ENCODE data around the gene PITPNM3. TPM values are rescaled to one million over a fixed set of nuclear protein-coding genes. Genes with fewer than 3 reads are reported as not detected.

The PITPNM3 gene
- total RNA-seq, 1 experiment from 2014 or later = 4.2 TPM

DNA sequence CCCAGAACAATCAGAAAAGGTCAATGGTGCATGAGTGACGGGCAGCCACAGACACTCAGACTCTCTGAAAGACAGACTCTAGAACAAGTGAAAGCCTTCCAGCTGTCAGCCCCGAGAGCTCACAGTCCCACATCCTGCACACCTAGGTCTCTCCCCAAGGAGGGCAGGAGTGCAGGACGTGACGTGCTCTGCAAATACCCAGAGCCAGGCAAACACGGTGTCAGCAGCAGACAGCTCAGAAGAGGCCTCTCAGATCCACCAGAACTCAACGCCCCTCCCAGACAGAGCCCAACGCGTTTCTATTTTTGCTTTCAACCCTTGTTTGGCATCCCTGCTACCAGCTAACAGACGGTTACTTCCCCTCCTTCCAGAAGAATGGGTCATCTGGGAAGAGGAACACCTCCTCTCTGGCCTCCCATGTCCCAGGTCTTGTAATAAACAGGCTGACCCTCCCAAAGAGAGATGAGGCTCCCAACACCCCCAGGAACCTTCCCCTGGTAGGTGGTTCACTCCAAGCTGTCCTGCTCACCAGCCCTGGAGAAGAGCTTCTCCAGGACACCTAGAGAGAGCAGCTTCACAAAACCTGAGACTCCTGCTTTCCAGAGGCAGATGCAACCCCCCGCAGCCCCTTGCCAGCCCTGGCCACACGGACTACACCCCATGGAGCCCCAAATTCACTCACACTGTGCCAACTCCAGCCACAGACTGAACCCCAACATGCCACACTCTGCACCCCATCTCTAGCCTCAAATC is 7.6 kb downstream of the PITPNM3 start:
- intact Hi-C loops (cut with micrococcal nuclease) = no loop called here
- no peaks in the 10 kb centered on the region for H3K79me2 ChIP-seq (ENCODE audit: insufficient read depth, low read length)
- no peak overlapping the region for H3K9ac ChIP-seq (ENCODE audit: low read length)
- H4K20me1 ChIP-seq (ENCODE audit: insufficient read depth) = no peaks in the 10 kb centered on the region
- H3K4me3 ChIP-seq (replicated peaks in 1 of 2; ENCODE audit: low read depth in 1 of 2, low read length in 2 of 2) = no peak overlapping the region
- H2AFZ ChIP-seq (ENCODE audit: low read depth, low read length, poor library complexity, severe bottlenecking) = no peak overlapping the region
- H3K36me3 ChIP-seq (ENCODE audit: control insufficient read depth in 1 of 2, insufficient read depth in 2 of 2, low read length in 2 of 2) = no peaks in the 10 kb centered on the region
- ChIA-PET RAD21 (ENCODE audit: low non-redundant PET in 1 of 2, low total read pairs in 2 of 2, uncharacterized antibody in 2 of 2, unreplicated experiment in 2 of 2) (interaction anchor here in 1 of 2 experiments (0.6 kb wide), 1 partner anchor 1235 kb away, joined by 4 read pairs; no protein-coding TSS in a partner anchor), POLR2A (no interaction called here), CTCF (no interaction called here)
- BruUV-seq (replicated peaks) = no TSS peak
- H3K4me1 ChIP-seq (ENCODE audit: control insufficient read depth in 1 of 2, insufficient read depth in 2 of 2, low read length in 2 of 2) = peaks cover 18 to 32% of the 10 kb centered on the region in 2 experiments
- no peak overlapping the region for H3K27ac ChIP-seq (ENCODE audit: low read depth, low read length)
- H3K4me2 ChIP-seq (ENCODE audit: low read length) = no peak overlapping the region
- TF ChIP-seq ELF1 (IDR thresholded peaks at IDR 0.05; ENCODE audit: borderline replicate concordance, low read depth) = no peak
- TF ChIP-seq, protein P1, sequence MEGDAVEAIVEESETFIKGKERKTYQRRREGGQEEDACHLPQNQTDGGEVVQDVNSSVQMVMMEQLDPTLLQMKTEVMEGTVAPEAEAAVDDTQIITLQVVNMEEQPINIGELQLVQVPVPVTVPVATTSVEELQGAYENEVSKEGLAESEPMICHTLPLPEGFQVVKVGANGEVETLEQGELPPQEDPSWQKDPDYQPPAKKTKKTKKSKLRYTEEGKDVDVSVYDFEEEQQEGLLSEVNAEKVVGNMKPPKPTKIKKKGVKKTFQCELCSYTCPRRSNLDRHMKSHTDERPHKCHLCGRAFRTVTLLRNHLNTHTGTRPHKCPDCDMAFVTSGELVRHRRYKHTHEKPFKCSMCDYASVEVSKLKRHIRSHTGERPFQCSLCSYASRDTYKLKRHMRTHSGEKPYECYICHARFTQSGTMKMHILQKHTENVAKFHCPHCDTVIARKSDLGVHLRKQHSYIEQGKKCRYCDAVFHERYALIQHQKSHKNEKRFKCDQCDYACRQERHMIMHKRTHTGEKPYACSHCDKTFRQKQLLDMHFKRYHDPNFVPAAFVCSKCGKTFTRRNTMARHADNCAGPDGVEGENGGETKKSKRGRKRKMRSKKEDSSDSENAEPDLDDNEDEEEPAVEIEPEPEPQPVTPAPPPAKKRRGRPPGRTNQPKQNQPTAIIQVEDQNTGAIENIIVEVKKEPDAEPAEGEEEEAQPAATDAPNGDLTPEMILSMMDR (IDR thresholded peaks at IDR 0.05 in 2 of 3, conservative IDR thresholded peaks at IDR 0.05 in 1 of 3; ENCODE audit: borderline replicate concordance in 1 of 3, insufficient read depth in 1 of 3, low read depth in 2 of 3, low read length in 2 of 3) = no peak
- no peaks in the 10 kb centered on the region for H3K9me2 ChIP-seq (ENCODE audit: insufficient read depth)
- no peak for DNase-seq (ENCODE audit: low read depth, low spot score)
- no peaks in the 10 kb centered on the region for H3K27me3 ChIP-seq (ENCODE audit: insufficient read depth, low read length)
- ATAC-seq = no peak
- H3K9me3 ChIP-seq (ENCODE audit: control insufficient read depth in 1 of 2, insufficient read depth in 1 of 2, low read depth in 1 of 2, low read length in 2 of 2) = no peaks in the 10 kb centered on the region

DNA sequence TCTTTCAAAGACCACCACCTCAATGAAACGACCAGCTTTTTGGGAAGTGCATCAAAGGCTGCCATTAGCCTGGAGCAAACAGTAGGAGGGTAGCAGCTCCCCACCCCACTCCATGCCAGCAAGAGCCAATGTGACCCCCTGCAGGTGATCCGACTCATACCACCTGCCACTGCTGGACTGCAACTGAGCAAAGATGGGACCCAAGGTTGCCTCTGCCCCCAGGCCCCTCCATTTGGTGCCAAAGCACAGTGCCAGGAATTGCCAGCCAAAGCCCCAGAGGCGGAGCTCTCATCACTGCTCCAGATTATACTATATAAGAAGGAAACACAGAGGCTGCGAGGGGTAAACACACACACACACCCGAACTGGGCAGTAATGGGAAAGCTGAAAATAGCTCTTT is 8.3 kb downstream of the PITPNM3 start:
- no peak for TF ChIP-seq CEBPB (IDR thresholded peaks at IDR 0.05; ENCODE audit: low read depth)
- TF ChIP-seq, protein P2, sequence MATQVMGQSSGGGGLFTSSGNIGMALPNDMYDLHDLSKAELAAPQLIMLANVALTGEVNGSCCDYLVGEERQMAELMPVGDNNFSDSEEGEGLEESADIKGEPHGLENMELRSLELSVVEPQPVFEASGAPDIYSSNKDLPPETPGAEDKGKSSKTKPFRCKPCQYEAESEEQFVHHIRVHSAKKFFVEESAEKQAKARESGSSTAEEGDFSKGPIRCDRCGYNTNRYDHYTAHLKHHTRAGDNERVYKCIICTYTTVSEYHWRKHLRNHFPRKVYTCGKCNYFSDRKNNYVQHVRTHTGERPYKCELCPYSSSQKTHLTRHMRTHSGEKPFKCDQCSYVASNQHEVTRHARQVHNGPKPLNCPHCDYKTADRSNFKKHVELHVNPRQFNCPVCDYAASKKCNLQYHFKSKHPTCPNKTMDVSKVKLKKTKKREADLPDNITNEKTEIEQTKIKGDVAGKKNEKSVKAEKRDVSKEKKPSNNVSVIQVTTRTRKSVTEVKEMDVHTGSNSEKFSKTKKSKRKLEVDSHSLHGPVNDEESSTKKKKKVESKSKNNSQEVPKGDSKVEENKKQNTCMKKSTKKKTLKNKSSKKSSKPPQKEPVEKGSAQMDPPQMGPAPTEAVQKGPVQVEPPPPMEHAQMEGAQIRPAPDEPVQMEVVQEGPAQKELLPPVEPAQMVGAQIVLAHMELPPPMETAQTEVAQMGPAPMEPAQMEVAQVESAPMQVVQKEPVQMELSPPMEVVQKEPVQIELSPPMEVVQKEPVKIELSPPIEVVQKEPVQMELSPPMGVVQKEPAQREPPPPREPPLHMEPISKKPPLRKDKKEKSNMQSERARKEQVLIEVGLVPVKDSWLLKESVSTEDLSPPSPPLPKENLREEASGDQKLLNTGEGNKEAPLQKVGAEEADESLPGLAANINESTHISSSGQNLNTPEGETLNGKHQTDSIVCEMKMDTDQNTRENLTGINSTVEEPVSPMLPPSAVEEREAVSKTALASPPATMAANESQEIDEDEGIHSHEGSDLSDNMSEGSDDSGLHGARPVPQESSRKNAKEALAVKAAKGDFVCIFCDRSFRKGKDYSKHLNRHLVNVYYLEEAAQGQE (IDR thresholded peaks at IDR 0.05; ENCODE audit: low read depth) = no peak
- TF ChIP-seq, protein P1 (IDR thresholded peaks at IDR 0.05 in 2 of 3, conservative IDR thresholded peaks at IDR 0.05 in 1 of 3; ENCODE audit: borderline replicate concordance in 1 of 3, insufficient read depth in 1 of 3, low read depth in 2 of 3, low read length in 2 of 3) = no peak
- H3K9ac ChIP-seq (ENCODE audit: low read length) = no peak overlapping the region
- no TSS peak for BruUV-seq (replicated peaks)
- no peak for ATAC-seq
- ChIA-PET POLR2A (no interaction called here), RAD21 (ENCODE audit: low non-redundant PET in 1 of 2, low total read pairs in 2 of 2, uncharacterized antibody in 2 of 2, unreplicated experiment in 2 of 2) (interaction anchor here in 1 of 2 experiments (0.5 kb wide), 1 partner anchor 265 kb away, joined by 5 read pairs; no protein-coding TSS in a partner anchor), CTCF (no interaction called here)
- H3K36me3 ChIP-seq (ENCODE audit: control insufficient read depth in 1 of 2, insufficient read depth in 2 of 2, low read length in 2 of 2) = no peaks in the 10 kb centered on the region
- no peak overlapping the region for H3K4me3 ChIP-seq (replicated peaks in 1 of 2; ENCODE audit: low read depth in 1 of 2, low read length in 2 of 2)
- H3K4me1 ChIP-seq (ENCODE audit: control insufficient read depth in 1 of 2, insufficient read depth in 2 of 2, low read length in 2 of 2) = peaks cover 17 to 25% of the 10 kb centered on the region in 2 experiments
- no peaks in the 10 kb centered on the region for H4K20me1 ChIP-seq (ENCODE audit: insufficient read depth)
- H3K27ac ChIP-seq (ENCODE audit: low read depth, low read length) = no peak overlapping the region
- intact Hi-C loops (cut with micrococcal nuclease) = no loop called here
- no peak for DNase-seq (ENCODE audit: low read depth, low spot score)
- H3K9me3 ChIP-seq (ENCODE audit: control insufficient read depth in 1 of 2, insufficient read depth in 1 of 2, low read depth in 1 of 2, low read length in 2 of 2) = no peaks in the 10 kb centered on the region
- H3K9me2 ChIP-seq (ENCODE audit: insufficient read depth) = no peaks in the 10 kb centered on the region
- H2AFZ ChIP-seq (ENCODE audit: low read depth, low read length, poor library complexity, severe bottlenecking) = no peak overlapping the region
- H3K27me3 ChIP-seq (ENCODE audit: insufficient read depth, low read length) = no peaks in the 10 kb centered on the region
- no peaks in the 10 kb centered on the region for H3K79me2 ChIP-seq (ENCODE audit: insufficient read depth, low read length)
- H3K4me2 ChIP-seq (ENCODE audit: low read length) = no peak overlapping the region

All from HCT116 (cell line).